SU-DHL-6 (cell line): ENCODE data around the gene BPIFA2.

ENCODE experiments used
- H2AFZ ChIP-seq: fragments of 200-600 bp; sonication (generic); 2 replicates; pipeline ENCODE4 v1.6.1; 2014; ENCODE audit warnings: low read depth, mild to moderate bottlenecking, moderate library complexity, mixed read lengths, antibody characterized with exemption, low read length; ENCODE audit not compliant: severe bottlenecking
- H3F3A ChIP-seq: fragments of 200-600 bp; shearing (Covaris generic); 2 replicates; pipeline ENCODE4 v1.6.0; 2016; ENCODE audit warnings: antibody characterized with exemption, mild to moderate bottlenecking; ENCODE audit not compliant: insufficient read depth
- H3K27ac ChIP-seq: fragments of 200-600 bp; sonication (generic); 2 replicates; pipeline ENCODE4 v1.5.1; 2016; ENCODE audit warnings: low read depth, mild to moderate bottlenecking, low read length, moderate library complexity, mixed read lengths
- H3K27me3 ChIP-seq: fragments of 200-600 bp; sonication (generic), shearing (Covaris generic); 2 replicates; pipeline ENCODE4 v1.6.0; 2014; ENCODE audit warnings: mild to moderate bottlenecking, low read length
- H3K36me3 ChIP-seq: fragments of 200-600 bp; sonication (generic); 2 replicates; pipeline ENCODE4 v1.6.1; 2014; ENCODE audit warnings: mild to moderate bottlenecking, low read length, mixed read lengths
- H3K4me2 ChIP-seq: fragments of 300-600, 200-600 bp; shearing (Covaris generic), sonication (generic); 2 replicates; pipeline ENCODE4 v1.6.0; 2014; ENCODE audit warnings: low read length, low read depth, mild to moderate bottlenecking; ENCODE audit not compliant: poor library complexity, severe bottlenecking
- H3K4me3 ChIP-seq: fragments of 200-600 bp; sonication (generic); 2 replicates; pipeline ENCODE4 v1.5.1; 2014; ENCODE audit warnings: antibody characterized with exemption, low read length, mild to moderate bottlenecking, mixed read lengths; ENCODE audit not compliant: insufficient read depth, poor library complexity, severe bottlenecking
- H3K79me2 ChIP-seq: fragments of 200-600 bp; sonication (generic); 2 replicates; pipeline ENCODE4 v1.6.1; 2014; ENCODE audit warnings: mild to moderate bottlenecking, low read length, moderate library complexity; ENCODE audit not compliant: insufficient read depth
- H3K9ac ChIP-seq: fragments of 200-600 bp; sonication (generic); 2 replicates; pipeline ENCODE4 v1.7.0; 2014; ENCODE audit warnings: mild to moderate bottlenecking, low read length
- H3K9me2 ChIP-seq: fragments of 200-600 bp; sonication (generic); replicated peaks from 2 replicates; pipeline ENCODE4 v1.6.1; 2014; ENCODE audit warnings: low read length; ENCODE audit not compliant: insufficient read depth
- H3K9me3 ChIP-seq: fragments of 200-600 bp; sonication (generic); 2 replicates; pipeline ENCODE4 v1.6.1; 2014; ENCODE audit warnings: low read length, mixed read lengths; ENCODE audit not compliant: insufficient read depth
- H4K20me1 ChIP-seq: fragments of 200-600 bp; sonication (generic); 2 replicates; pipeline ENCODE4 v1.6.1; 2014; ENCODE audit warnings: low read depth, mild to moderate bottlenecking, antibody characterized with exemption, low read length, moderate library complexity, mixed read lengths
- CTCF ChIP-seq: fragments of 200-600 bp; sonication (generic); IDR thresholded peaks from one replicate; pipeline ENCODE4 v1.5.1; 2017; ENCODE audit warnings: antibody characterized with exemption, mild to moderate bottlenecking, low read length, moderate library complexity; ENCODE audit not compliant: insufficient read depth, poor library complexity, severe bottlenecking
- EZH2phosphoT487 ChIP-seq: fragments of 200-600 bp; sonication (generic), shearing (Covaris generic); conservative IDR thresholded peaks from 2 replicates; pipeline ENCODE4 v1.6.1; 2018; ENCODE audit warnings: mild to moderate bottlenecking, antibody characterized with exemption, low read length, moderate library complexity, mixed read lengths

The BPIFA2 gene

DNA sequence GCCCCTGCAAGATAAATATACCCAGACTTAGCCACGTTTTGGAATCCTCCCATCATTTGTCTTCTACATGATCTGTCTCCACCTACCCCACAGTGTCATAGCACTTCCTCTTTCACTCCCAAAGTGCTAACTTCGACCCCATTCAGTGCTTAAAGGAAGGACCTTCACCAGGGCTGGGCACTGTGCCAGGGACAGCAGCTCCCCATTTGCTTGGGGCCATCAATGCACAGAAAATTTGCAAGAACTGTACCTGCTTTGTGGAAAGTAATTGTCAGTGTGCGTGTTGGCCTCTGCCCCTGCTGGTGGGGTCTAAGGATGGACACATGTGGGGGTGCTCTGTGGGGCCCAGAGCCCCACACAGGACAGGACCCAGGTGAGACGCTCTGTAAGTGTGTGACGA is 5.2 kb upstream of the BPIFA2 start:
- no peaks in the 10 kb centered on the region for H3K27me3 ChIP-seq

GRCh38 chr20:33163856-33164762 is 3.9 kb upstream of the BPIFA2 start:
- no peaks in the 10 kb centered on the region for H3K9me3 ChIP-seq
- H3K4me3 ChIP-seq = no peak overlapping the region
- H4K20me1 ChIP-seq = no peaks in the 10 kb centered on the region
- no peaks in the 10 kb centered on the region for H3F3A ChIP-seq
- H3K27ac ChIP-seq = no peak overlapping the region
- no peak for TF ChIP-seq EZH2phosphoT487
- no peak for TF ChIP-seq CTCF
- H3K9ac ChIP-seq = no peak overlapping the region
- no peak overlapping the region for H3K4me2 ChIP-seq
- H3K79me2 ChIP-seq = no peaks in the 10 kb centered on the region
- no peak overlapping the region for H2AFZ ChIP-seq
- no peaks in the 10 kb centered on the region for H3K36me3 ChIP-seq
- H3K9me2 ChIP-seq = no peaks in the 10 kb centered on the region
- no peaks in the 10 kb centered on the region for H3K27me3 ChIP-seq

More for the DNA sequence above, 5.2 kb upstream of the BPIFA2 start:
- no peaks in the 10 kb centered on the region for H4K20me1 ChIP-seq
- TF ChIP-seq CTCF (no peak), EZH2phosphoT487 (no peak)
- no peak overlapping the region for H3K9ac ChIP-seq
- H3K4me3 ChIP-seq = no peak overlapping the region
- H3K9me2 ChIP-seq = no peaks in the 10 kb centered on the region
- no peak overlapping the region for H3K27ac ChIP-seq
- H3K79me2 ChIP-seq = no peaks in the 10 kb centered on the region
- H2AFZ ChIP-seq = no peak overlapping the region
- H3K9me3 ChIP-seq = no peaks in the 10 kb centered on the region
- no peaks in the 10 kb centered on the region for H3K36me3 ChIP-seq
- H3K4me2 ChIP-seq = no peak overlapping the region
- no peaks in the 10 kb centered on the region for H3F3A ChIP-seq

DNA sequence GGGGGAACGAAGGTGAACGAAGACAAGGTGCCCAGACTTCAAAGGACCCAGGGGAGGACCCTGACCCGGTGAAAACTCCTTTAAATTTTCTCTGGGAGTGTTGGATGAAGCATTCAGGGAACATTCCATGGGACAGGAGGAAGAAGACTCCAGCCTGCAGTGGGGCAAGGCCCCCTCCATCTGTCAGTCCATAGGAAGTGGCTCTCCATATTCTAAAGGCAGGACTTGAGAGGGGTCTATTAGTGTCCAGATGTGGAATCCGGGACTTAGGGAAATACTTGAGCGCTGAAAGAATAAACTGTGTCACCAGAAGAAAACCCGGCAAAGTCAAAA is 3.2 kb upstream of the BPIFA2 start:
- TF ChIP-seq EZH2phosphoT487 = no peak
- TF ChIP-seq CTCF = no peak
- H3K27me3 ChIP-seq = no peaks in the 10 kb centered on the region; the same call in 1 of the 2 replicates
- no peaks in the 10 kb centered on the region for H3K9me3 ChIP-seq

More for the DNA sequence above, 3.2 kb upstream of the BPIFA2 start:
- Histone ChIP-seq H4K20me1 (no peaks in the 10 kb centered on the region), H3K36me3 (no peaks in the 10 kb centered on the region), H3F3A (no peaks in the 10 kb centered on the region), H3K4me2 (no peak overlapping the region), H3K79me2 (no peaks in the 10 kb centered on the region), H3K9me2 (no peaks in the 10 kb centered on the region), H3K9ac (no peak overlapping the region), H2AFZ (no peak overlapping the region), H3K27ac (no peak overlapping the region), H3K4me3 (no peak overlapping the region)
